Measurements from ENCODE around the gene CLIC4. TPM values are rescaled to one million over a fixed set of nuclear protein-coding genes. Genes with fewer than 3 reads are reported as not detected.

Gene CLIC4
- total RNA-seq, 1 experiment from 2014 or later: 123 TPM

DNA sequence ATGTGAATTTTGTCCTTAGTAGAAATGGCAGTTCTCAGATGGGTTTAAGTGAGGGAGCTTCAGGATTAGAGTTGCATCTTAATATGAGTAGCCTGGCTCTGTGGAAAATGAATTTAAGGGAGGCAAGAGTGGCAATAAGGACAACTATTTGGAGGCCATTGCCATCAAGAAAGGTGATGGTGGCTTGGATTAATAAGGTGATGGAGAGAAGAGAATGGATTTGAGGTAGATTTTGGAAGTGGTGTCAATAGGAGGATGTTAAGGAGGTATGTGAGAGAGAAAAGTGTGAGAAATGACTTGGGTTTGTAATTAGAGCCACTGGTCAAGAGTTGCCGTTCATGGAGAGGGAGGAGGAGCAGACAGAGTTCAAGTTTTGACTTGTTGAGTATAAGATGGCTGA is 16.3 kb downstream of the CLIC4 start:
- intact Hi-C loops (cut with micrococcal nuclease; ENCODE audit: unreplicated experiment): no loop called here
- Histone ChIP-seq H4K20me1 (ENCODE audit: insufficient read depth) (peaks cover 37% of the 10 kb centered on the region), H3K4me1 (replicated peaks; ENCODE audit: insufficient read depth) (no peaks in the 10 kb centered on the region), H3K27ac (no peak overlapping the region), H3F3A (ENCODE audit: insufficient read depth, low read depth) (no peaks in the 10 kb centered on the region), H3K9me3 (ENCODE audit: insufficient read depth, low read depth) (no peaks in the 10 kb centered on the region), H2AFZ (no peak overlapping the region), H3K79me2 (ENCODE audit: low read depth) (peaks cover 31% of the 10 kb centered on the region), H3K27me3 (ENCODE audit: insufficient read depth, low read depth) (no peaks in the 10 kb centered on the region), H3K36me3 (ENCODE audit: low read depth) (no peaks in the 10 kb centered on the region), H3K9me2 (ENCODE audit: insufficient read depth) (no peaks in the 10 kb centered on the region), H3K4me3 (no peak overlapping the region), H3K4me2 (no peak overlapping the region)
- no peak for TF ChIP-seq EZH2 (IDR thresholded peaks at IDR 0.05; ENCODE audit: low read depth)
- TF ChIP-seq, protein P1, sequence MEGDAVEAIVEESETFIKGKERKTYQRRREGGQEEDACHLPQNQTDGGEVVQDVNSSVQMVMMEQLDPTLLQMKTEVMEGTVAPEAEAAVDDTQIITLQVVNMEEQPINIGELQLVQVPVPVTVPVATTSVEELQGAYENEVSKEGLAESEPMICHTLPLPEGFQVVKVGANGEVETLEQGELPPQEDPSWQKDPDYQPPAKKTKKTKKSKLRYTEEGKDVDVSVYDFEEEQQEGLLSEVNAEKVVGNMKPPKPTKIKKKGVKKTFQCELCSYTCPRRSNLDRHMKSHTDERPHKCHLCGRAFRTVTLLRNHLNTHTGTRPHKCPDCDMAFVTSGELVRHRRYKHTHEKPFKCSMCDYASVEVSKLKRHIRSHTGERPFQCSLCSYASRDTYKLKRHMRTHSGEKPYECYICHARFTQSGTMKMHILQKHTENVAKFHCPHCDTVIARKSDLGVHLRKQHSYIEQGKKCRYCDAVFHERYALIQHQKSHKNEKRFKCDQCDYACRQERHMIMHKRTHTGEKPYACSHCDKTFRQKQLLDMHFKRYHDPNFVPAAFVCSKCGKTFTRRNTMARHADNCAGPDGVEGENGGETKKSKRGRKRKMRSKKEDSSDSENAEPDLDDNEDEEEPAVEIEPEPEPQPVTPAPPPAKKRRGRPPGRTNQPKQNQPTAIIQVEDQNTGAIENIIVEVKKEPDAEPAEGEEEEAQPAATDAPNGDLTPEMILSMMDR (conservative IDR thresholded peaks at IDR 0.05): no peak
- POLR2A ChIA-PET (ENCODE audit: unreplicated experiment): no interaction called here
- BruUV-seq (replicated peaks): no TSS peak
- CTCF ChIA-PET: no interaction called here
- no peak for DNase-seq

DNA sequence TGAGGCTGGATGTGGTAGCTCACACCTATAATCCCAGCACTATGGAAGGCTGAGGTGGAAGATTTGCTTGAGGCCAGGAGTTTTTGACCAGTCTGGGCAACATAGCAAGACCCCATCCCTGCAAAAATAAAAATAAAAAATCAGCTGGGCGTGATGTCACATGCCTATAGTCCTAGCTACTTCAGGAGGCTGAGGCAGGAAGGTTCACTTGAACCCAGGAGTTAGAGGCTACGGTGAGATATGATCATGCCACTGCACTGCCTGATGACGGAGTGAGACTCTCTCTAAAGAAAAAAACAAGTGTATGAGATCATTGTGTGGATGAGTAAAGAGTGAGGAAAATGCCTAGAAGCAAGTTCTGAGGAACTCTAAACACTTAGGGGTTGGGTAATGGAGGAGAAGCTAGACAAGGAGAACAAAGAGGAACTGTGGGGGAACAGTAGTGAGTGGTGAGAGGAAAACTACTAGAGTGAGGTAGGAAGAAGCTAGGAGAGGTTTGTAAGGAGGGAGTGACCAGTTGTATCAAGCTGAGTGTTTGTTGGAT is 17.0 kb downstream of the CLIC4 start:
- Histone ChIP-seq H3K36me3 (ENCODE audit: low read depth) (no peaks in the 10 kb centered on the region), H3F3A (ENCODE audit: insufficient read depth, low read depth) (no peaks in the 10 kb centered on the region), H3K4me1 (replicated peaks; ENCODE audit: insufficient read depth) (no peaks in the 10 kb centered on the region), H3K9me3 (ENCODE audit: insufficient read depth, low read depth) (no peaks in the 10 kb centered on the region), H3K27me3 (ENCODE audit: insufficient read depth, low read depth) (no peaks in the 10 kb centered on the region), H2AFZ (no peak overlapping the region), H3K27ac (no peak overlapping the region), H4K20me1 (ENCODE audit: insufficient read depth) (peaks cover 31% of the 10 kb centered on the region), H3K4me3 (no peak overlapping the region), H3K4me2 (no peak overlapping the region), H3K9me2 (ENCODE audit: insufficient read depth) (no peaks in the 10 kb centered on the region), H3K79me2 (ENCODE audit: low read depth) (peaks cover 32% of the 10 kb centered on the region)
- no peak for DNase-seq
- TF ChIP-seq, protein P1 (conservative IDR thresholded peaks at IDR 0.05): no peak
- TF ChIP-seq EZH2 (IDR thresholded peaks at IDR 0.05; ENCODE audit: low read depth): no peak
- ChIA-PET CTCF (interaction anchor here (0.6 kb wide), 1 partner anchor 56 kb away, joined by 5 read pairs; no protein-coding TSS in a partner anchor), POLR2A (ENCODE audit: unreplicated experiment) (no interaction called here)
- BruUV-seq (replicated peaks): no TSS peak
- intact Hi-C loops (cut with micrococcal nuclease; ENCODE audit: unreplicated experiment): no loop called here

DNA sequence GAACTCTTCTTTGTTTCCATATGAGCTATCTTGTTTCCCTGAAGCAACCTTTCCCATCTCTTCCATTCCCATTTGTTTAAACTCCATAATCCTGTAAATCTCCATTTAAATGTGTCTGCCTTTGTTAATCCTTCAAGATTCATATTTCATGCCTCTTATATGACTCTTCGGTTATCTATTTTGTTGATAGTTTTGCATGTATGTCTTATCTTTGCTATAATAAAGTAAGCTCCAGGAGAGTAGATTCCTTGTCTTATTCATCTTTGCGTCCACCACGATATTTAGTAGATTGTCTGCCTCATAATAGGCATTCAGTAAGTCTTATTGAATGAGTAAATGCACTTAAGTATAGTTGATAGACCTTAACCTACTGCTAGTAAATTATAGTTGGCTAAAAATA is 18.4 kb downstream of the CLIC4 start:
- Histone ChIP-seq H2AFZ (no peak overlapping the region), H3K4me1 (replicated peaks; ENCODE audit: insufficient read depth) (no peaks in the 10 kb centered on the region), H3K4me2 (no peak overlapping the region), H4K20me1 (ENCODE audit: insufficient read depth) (peaks cover 31% of the 10 kb centered on the region), H3K4me3 (no peak overlapping the region), H3K27ac (no peak overlapping the region), H3K36me3 (ENCODE audit: low read depth) (no peaks in the 10 kb centered on the region; the same call in 1 of the 2 replicates), H3K79me2 (ENCODE audit: low read depth) (peaks cover 35% of the 10 kb centered on the region), H3K9me2 (ENCODE audit: insufficient read depth) (no peaks in the 10 kb centered on the region), H3K27me3 (ENCODE audit: insufficient read depth, low read depth) (no peaks in the 10 kb centered on the region), H3F3A (ENCODE audit: insufficient read depth, low read depth) (no peaks in the 10 kb centered on the region), H3K9me3 (ENCODE audit: insufficient read depth, low read depth) (no peaks in the 10 kb centered on the region)
- intact Hi-C loops (cut with micrococcal nuclease; ENCODE audit: unreplicated experiment): no loop called here
- TF ChIP-seq EZH2 (IDR thresholded peaks at IDR 0.05; ENCODE audit: low read depth): no peak
- TF ChIP-seq, protein P1 (conservative IDR thresholded peaks at IDR 0.05): no peak
- BruUV-seq (replicated peaks): no TSS peak
- DNase-seq: no peak
- CTCF ChIA-PET: interaction anchor here (0.6 kb wide), 2 partner anchors 9 to 18 kb away, joined by 4 to 32 read pairs; partner anchors contain the start of gene CLIC4
- POLR2A ChIA-PET (ENCODE audit: unreplicated experiment): no interaction called here
